ENCODE measurements around the gene TBC1D5. TPM values are rescaled to one million over a fixed set of nuclear protein-coding genes. Genes with fewer than 3 reads are reported as not detected.
"Not testable (repeated sequence)": the region's sequence is repeated elsewhere in the genome, so short reads cannot be mapped to it uniquely, and the experiment has no call there.

TBC1D5 gene
- total RNA-seq, 4 donors from 2014 or later, result 21.3 to 86.4 (median 48.1) TPM

GRCh38 chr3:17130956-17131355, 611.5 kb downstream of the TBC1D5 start:
- H3K9me3 ChIP-seq, result no peaks in the 10 kb centered on the region
- WGBS, 2 donors (ENCODE audit: low coverage in 1 of 2), result 90 to 100% methylated on average over 1 to 3 of the region's 3 CpGs
- no peaks in the 10 kb centered on the region for H3K36me3 ChIP-seq
- H3K27me3 ChIP-seq, result no peaks in the 10 kb centered on the region
- no peaks in the 10 kb centered on the region for H3K4me1 ChIP-seq
- no peak overlapping the region for H3K4me3 ChIP-seq
- DNase-seq, result no peak
- TF ChIP-seq CTCF (IDR thresholded peaks at IDR 0.05) (no peak), EP300 (IDR thresholded peaks at IDR 0.05; ENCODE audit: low read depth) (no peak), POLR2AphosphoS5 (IDR thresholded peaks at IDR 0.05) (no peak), POLR2A (IDR thresholded peaks at IDR 0.05) (no peak)
- intact Hi-C loops (cut with DNase I; ENCODE audit: low total_unique reads) (no loop called here), in situ Hi-C loops (cut with MboI; ENCODE audit: low pct_ligation_motif_present in 1 of 4, low pct_unique_long_range_greater_than_20kb in 1 of 4, low sequenced_read_pairs in 3 of 4) (no loop called here)
- no peak overlapping the region for H3K27ac ChIP-seq

- Histone ChIP-seq H3K9me3 (no peaks in the 10 kb centered on the region), H3K27me3 (no peaks in the 10 kb centered on the region), H3K4me1 (no peaks in the 10 kb centered on the region), H3K4me3 (no peak overlapping the region), H3K27ac (no peak overlapping the region), H3K36me3 (no peaks in the 10 kb centered on the region)
- WGBS, 2 donors (ENCODE audit: low coverage in 1 of 2), result 67 to 70% methylated on average over 2 to 3 of the region's 3 CpGs
- no peak for DNase-seq
- in situ Hi-C loops (cut with MboI; ENCODE audit: low pct_ligation_motif_present in 1 of 4, low pct_unique_long_range_greater_than_20kb in 1 of 4, low sequenced_read_pairs in 3 of 4), result no loop called here
- intact Hi-C loops (cut with DNase I; ENCODE audit: low total_unique reads), result no loop called here
- TF ChIP-seq CTCF (IDR thresholded peaks at IDR 0.05) (no peak), EP300 (IDR thresholded peaks at IDR 0.05; ENCODE audit: low read depth) (no peak), POLR2A (IDR thresholded peaks at IDR 0.05) (no peak), POLR2AphosphoS5 (IDR thresholded peaks at IDR 0.05) (no peak)
Observed at GRCh38 chr3:17129556-17129955, 612.9 kb downstream of the TBC1D5 start.

- intact Hi-C loops (cut with DNase I; ENCODE audit: low total_unique reads); H3K4me1 ChIP-seq; in situ Hi-C loops (cut with MboI; ENCODE audit: low pct_ligation_motif_present in 1 of 4, low pct_unique_long_range_greater_than_20kb in 1 of 4, low sequenced_read_pairs in 3 of 4); H3K4me3 ChIP-seq; H3K9me3 ChIP-seq; H3K36me3 ChIP-seq; H3K27ac ChIP-seq; DNase-seq; H3K27me3 ChIP-seq: not testable (repeated sequence)
- WGBS, 2 donors (ENCODE audit: low coverage in 1 of 2), result 86% methylated on average over 3 of the region's 3 CpGs; no CpG with 5 or more reads in 1 of the 2 donors
Observed at GRCh38 chr3:17128671-17129070, 613.8 kb downstream of the TBC1D5 start.

- Histone ChIP-seq H3K9me3 (no peaks in the 10 kb centered on the region), H3K27me3 (no peaks in the 10 kb centered on the region), H3K4me3 (no peak overlapping the region), H3K36me3 (no peaks in the 10 kb centered on the region), H3K4me1 (no peaks in the 10 kb centered on the region), H3K27ac (no peak overlapping the region)
- intact Hi-C loops (cut with DNase I; ENCODE audit: low total_unique reads) (no loop called here), in situ Hi-C loops (cut with MboI; ENCODE audit: low pct_ligation_motif_present in 1 of 4, low pct_unique_long_range_greater_than_20kb in 1 of 4, low sequenced_read_pairs in 3 of 4) (no loop called here)
- TF ChIP-seq EP300 (IDR thresholded peaks at IDR 0.05; ENCODE audit: low read depth) (no peak), POLR2AphosphoS5 (IDR thresholded peaks at IDR 0.05) (no peak), POLR2A (IDR thresholded peaks at IDR 0.05) (no peak), CTCF (IDR thresholded peaks at IDR 0.05) (no peak)
- no peak for DNase-seq
- 57 to 63% methylated on average over 2 of the region's 2 CpGs for WGBS, 2 donors (ENCODE audit: low coverage in 1 of 2)
Observed at GRCh38 chr3:17125738-17126442, 616.5 kb downstream of the TBC1D5 start.

- in situ Hi-C loops (cut with MboI; ENCODE audit: low pct_ligation_motif_present in 1 of 4, low pct_unique_long_range_greater_than_20kb in 1 of 4, low sequenced_read_pairs in 3 of 4), result no loop called here
- TF ChIP-seq POLR2AphosphoS5 (IDR thresholded peaks at IDR 0.05) (no peak), EP300 (IDR thresholded peaks at IDR 0.05; ENCODE audit: low read depth) (no peak), POLR2A (IDR thresholded peaks at IDR 0.05) (no peak), CTCF (IDR thresholded peaks at IDR 0.05) (no peak)
- WGBS, 2 donors (ENCODE audit: low coverage in 1 of 2), result 82 to 87% methylated on average over 3 of the region's 3 CpGs
- no peaks in the 10 kb centered on the region for H3K9me3 ChIP-seq
- no peak overlapping the region for H3K4me3 ChIP-seq
- no peaks in the 10 kb centered on the region for H3K4me1 ChIP-seq
- no peaks in the 10 kb centered on the region for H3K27me3 ChIP-seq
- no peaks in the 10 kb centered on the region for H3K36me3 ChIP-seq
- no peak overlapping the region for H3K27ac ChIP-seq
- intact Hi-C loops (cut with DNase I; ENCODE audit: low total_unique reads), result no loop called here
- no peak for DNase-seq
Observed at GRCh38 chr3:17122758-17123157, 619.7 kb downstream of the TBC1D5 start.
